Measurements from ENCODE around the gene OXCT2. TPM values are rescaled to one million over a fixed set of nuclear protein-coding genes. Genes with fewer than 3 reads are reported as not detected.

Gene OXCT2
- total RNA-seq, 1 donor from 2014 or later: 0.36 TPM

GRCh38 chr1:39738622-39739366 is 32.4 kb downstream of the OXCT2 start, which contains the start of gene PPIE:
PPIE (plus strand) TSS chr1:39738882; CDS start chr1:39738901, 19 bp downstream.
- H3K36me3 Mint-ChIP-seq (ENCODE audit: low read depth, unreplicated experiment): peaks cover 4% of the 10 kb centered on the region
- Histone ChIP-seq H3K9me3 (ENCODE audit: insufficient read depth, low read depth, low read length) (no peaks in the 10 kb centered on the region), H3K4me3 (ENCODE audit: insufficient read depth, low read depth, low read length) (peak within 1 kb of the TSS; percentile 84), H4K20me1 (ENCODE audit: insufficient read depth, low read length) (no peaks in the 10 kb centered on the region), H3K4me1 (ENCODE audit: insufficient read depth, low read length) (peaks cover 8% of the 10 kb centered on the region), H3K79me2 (ENCODE audit: insufficient read depth, low read length) (peaks cover 20% of the 10 kb centered on the region), H3K27me3 (ENCODE audit: insufficient read depth, low read length) (peaks cover 7% of the 10 kb centered on the region), H2AFZ (ENCODE audit: low read depth, low read length) (peak within 1 kb of the TSS; percentile 88), H3K27ac (ENCODE audit: low read depth, low read length) (peak within 1 kb of the TSS; percentile 74), H3K4me2 (ENCODE audit: low read length) (peak within 1 kb of the TSS; percentile 87), H3K36me3 (ENCODE audit: insufficient read depth, low read length) (peaks cover 17% of the 10 kb centered on the region), H3K9ac (ENCODE audit: low read length) (peak within 1 kb of the TSS; percentile 88)
- DNase-seq (ENCODE audit: low read depth): peak; percentile 73
- H3K27ac Mint-ChIP-seq (ENCODE audit: unreplicated experiment): peak within 1 kb of the TSS; percentile 79
- peaks cover 24% of the 10 kb centered on the region for H3K27me3 Mint-ChIP-seq (ENCODE audit: low read depth, unreplicated experiment)
- H3K4me3 Mint-ChIP-seq (ENCODE audit: unreplicated experiment): peak within 1 kb of the TSS; percentile 96
- H3K4me1 Mint-ChIP-seq (ENCODE audit: low read depth, unreplicated experiment): peaks cover 12% of the 10 kb centered on the region
- FAIRE-seq: no peak
- no peak for TF ChIP-seq EZH2 (IDR thresholded peaks at IDR 0.05; ENCODE audit: insufficient read depth, low read length)
- TF ChIP-seq CTCF (IDR thresholded peaks at IDR 0.05; ENCODE audit: insufficient read depth, low read depth, low read length): no peak
- H3K9me3 Mint-ChIP-seq (ENCODE audit: unreplicated experiment): no peaks in the 10 kb centered on the region

- no peaks in the 10 kb centered on the region for H3K9me3 Mint-ChIP-seq (ENCODE audit: unreplicated experiment)
- Histone ChIP-seq H3K36me3 (ENCODE audit: insufficient read depth, low read length) (peaks cover 9% of the 10 kb centered on the region), H3K9me3 (ENCODE audit: insufficient read depth, low read depth, low read length) (no peaks in the 10 kb centered on the region), H3K27me3 (ENCODE audit: insufficient read depth, low read length) (peaks cover 18% of the 10 kb centered on the region), H3K9ac (ENCODE audit: low read length) (no peak overlapping the region), H3K4me2 (ENCODE audit: low read length) (peak overlapping the region; percentile 14), H3K79me2 (ENCODE audit: insufficient read depth, low read length) (peaks cover 20% of the 10 kb centered on the region), H3K27ac (ENCODE audit: low read depth, low read length) (no peak overlapping the region), H3K4me3 (ENCODE audit: insufficient read depth, low read depth, low read length) (no peak overlapping the region), H4K20me1 (ENCODE audit: insufficient read depth, low read length) (no peaks in the 10 kb centered on the region), H3K4me1 (ENCODE audit: insufficient read depth, low read length) (peaks cover 8% of the 10 kb centered on the region), H2AFZ (ENCODE audit: low read depth, low read length) (no peak overlapping the region)
- H3K27ac Mint-ChIP-seq (ENCODE audit: unreplicated experiment): peak overlapping the region; percentile 66
- no peaks in the 10 kb centered on the region for H3K36me3 Mint-ChIP-seq (ENCODE audit: low read depth, unreplicated experiment)
- peaks cover 18% of the 10 kb centered on the region for H3K4me1 Mint-ChIP-seq (ENCODE audit: low read depth, unreplicated experiment)
- DNase-seq (ENCODE audit: low read depth): peak; percentile 36
- no peak for TF ChIP-seq CTCF (IDR thresholded peaks at IDR 0.05; ENCODE audit: insufficient read depth, low read depth, low read length)
- H3K4me3 Mint-ChIP-seq (ENCODE audit: unreplicated experiment): peak overlapping the region; percentile 28
- FAIRE-seq: peak; percentile 63
- H3K27me3 Mint-ChIP-seq (ENCODE audit: low read depth, unreplicated experiment): peaks cover 33% of the 10 kb centered on the region
Observed at GRCh38 chr1:39737546-39738169, 33.5 kb downstream of the OXCT2 start.

Measured in astrocyte (in vitro differentiated cells and primary cell).